ENCODE data around the gene OR2C1. TPM values are rescaled to one million over a fixed set of nuclear protein-coding genes. Genes with fewer than 3 reads are reported as not detected.

The OR2C1 gene
- total RNA-seq, 1 experiment from 2014 or later = not detected

DNA sequence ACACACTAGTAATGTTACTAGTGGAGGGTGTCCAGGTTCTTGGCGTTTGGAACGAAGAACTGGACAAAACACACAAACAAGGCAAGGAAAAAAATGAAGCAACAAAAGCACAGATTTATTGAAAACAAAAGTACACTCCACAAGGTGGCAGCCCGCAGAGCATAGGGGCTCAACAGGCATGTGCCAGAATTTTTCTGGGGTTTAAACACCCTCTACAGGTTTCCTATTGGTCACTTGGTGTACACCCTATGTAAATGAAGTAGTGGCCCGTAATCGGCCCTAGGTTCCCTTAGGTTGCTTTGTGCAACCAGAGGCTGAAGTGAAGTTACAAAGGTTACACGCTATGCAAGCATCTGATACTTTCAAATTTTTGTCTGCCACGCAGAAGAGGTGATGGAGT, 8.1 kb downstream of the OR2C1 start:
- ChIA-PET RAD21 (ENCODE audit: low non-redundant PET in 1 of 2, low total read pairs in 2 of 2, uncharacterized antibody in 2 of 2, unreplicated experiment in 2 of 2) (no interaction called here), POLR2A (no interaction called here), CTCF (no interaction called here)
- H3K9ac ChIP-seq (ENCODE audit: low read length) = no peak overlapping the region
- no peaks in the 10 kb centered on the region for H3K36me3 ChIP-seq (ENCODE audit: control insufficient read depth in 1 of 2, insufficient read depth in 2 of 2, low read length in 2 of 2)
- H3K27me3 ChIP-seq (ENCODE audit: insufficient read depth, low read length) = no peaks in the 10 kb centered on the region
- H2AFZ ChIP-seq (ENCODE audit: low read depth, low read length, poor library complexity, severe bottlenecking) = no peak overlapping the region
- no peaks in the 10 kb centered on the region for H3K9me2 ChIP-seq (ENCODE audit: insufficient read depth)
- H3K27ac ChIP-seq (ENCODE audit: low read depth, low read length) = no peak overlapping the region
- BruUV-seq (replicated peaks) = no TSS peak
- no peaks in the 10 kb centered on the region for H3K4me1 ChIP-seq (ENCODE audit: control insufficient read depth in 1 of 2, insufficient read depth in 2 of 2, low read length in 2 of 2)
- H3K4me3 ChIP-seq (replicated peaks in 1 of 2; ENCODE audit: low read depth in 1 of 2, low read length in 2 of 2) = no peak overlapping the region
- peak; percentile 22 for DNase-seq (ENCODE audit: low read depth, low spot score)
- H3K79me2 ChIP-seq (ENCODE audit: insufficient read depth, low read length) = no peaks in the 10 kb centered on the region
- H3K4me2 ChIP-seq (ENCODE audit: low read length) = no peak overlapping the region
- ATAC-seq = peak; percentile 50
- no peaks in the 10 kb centered on the region for H3K9me3 ChIP-seq (ENCODE audit: control insufficient read depth in 1 of 2, insufficient read depth in 1 of 2, low read depth in 1 of 2, low read length in 2 of 2)
- H4K20me1 ChIP-seq (ENCODE audit: insufficient read depth) = no peaks in the 10 kb centered on the region
- intact Hi-C loops (cut with micrococcal nuclease) = no loop called here
- TF ChIP-seq, protein P1, sequence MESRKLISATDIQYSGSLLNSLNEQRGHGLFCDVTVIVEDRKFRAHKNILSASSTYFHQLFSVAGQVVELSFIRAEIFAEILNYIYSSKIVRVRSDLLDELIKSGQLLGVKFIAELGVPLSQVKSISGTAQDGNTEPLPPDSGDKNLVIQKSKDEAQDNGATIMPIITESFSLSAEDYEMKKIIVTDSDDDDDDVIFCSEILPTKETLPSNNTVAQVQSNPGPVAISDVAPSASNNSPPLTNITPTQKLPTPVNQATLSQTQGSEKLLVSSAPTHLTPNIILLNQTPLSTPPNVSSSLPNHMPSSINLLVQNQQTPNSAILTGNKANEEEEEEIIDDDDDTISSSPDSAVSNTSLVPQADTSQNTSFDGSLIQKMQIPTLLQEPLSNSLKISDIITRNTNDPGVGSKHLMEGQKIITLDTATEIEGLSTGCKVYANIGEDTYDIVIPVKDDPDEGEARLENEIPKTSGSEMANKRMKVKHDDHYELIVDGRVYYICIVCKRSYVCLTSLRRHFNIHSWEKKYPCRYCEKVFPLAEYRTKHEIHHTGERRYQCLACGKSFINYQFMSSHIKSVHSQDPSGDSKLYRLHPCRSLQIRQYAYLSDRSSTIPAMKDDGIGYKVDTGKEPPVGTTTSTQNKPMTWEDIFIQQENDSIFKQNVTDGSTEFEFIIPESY (IDR thresholded peaks at IDR 0.05; ENCODE audit: extremely low read depth, insufficient replicate concordance, low read length) = no peak
- TF ChIP-seq RAD21 (IDR thresholded peaks at IDR 0.05; ENCODE audit: low read depth) = 0 out of 2 replicates have a peak, but pooled peaks have one; percentile 13
- no peak for TF ChIP-seq CBX3 (IDR thresholded peaks at IDR 0.05; ENCODE audit: low read depth)

DNA sequence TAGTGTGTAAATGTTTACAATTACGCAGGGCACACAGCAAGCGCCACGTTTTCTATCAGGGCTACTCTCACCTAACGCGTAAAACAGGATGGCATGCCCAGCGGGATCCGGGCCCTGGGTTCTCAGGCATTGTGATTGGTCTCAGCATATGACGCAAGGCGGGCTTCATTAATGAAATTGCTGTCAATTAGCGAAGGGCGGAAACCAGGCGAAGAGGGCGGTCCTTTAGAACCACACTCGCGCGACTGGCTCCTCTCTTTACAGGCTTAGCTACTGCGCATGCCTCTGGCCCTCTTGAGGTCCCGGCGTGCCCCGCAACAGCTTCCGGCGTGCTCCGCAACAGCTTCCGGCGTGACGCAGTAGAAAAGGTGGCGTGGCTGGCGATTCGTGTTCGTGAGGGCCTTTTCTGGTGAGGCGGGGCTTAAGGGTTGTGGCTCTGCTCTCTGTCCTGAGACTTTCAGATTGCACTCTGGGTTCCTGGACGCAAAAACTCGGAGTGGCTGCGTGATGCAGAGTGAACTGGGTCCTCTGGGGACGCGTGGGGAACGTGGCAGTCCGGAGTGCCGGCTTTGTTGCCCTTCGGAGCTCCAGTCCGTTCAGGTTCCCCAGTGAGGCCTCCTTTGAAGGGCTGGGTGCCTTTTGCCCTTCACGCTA, 9.2 kb downstream of the OR2C1 start:
- Histone ChIP-seq H4K20me1 (ENCODE audit: insufficient read depth) (no peaks in the 10 kb centered on the region), H3K4me3 (replicated peaks in 1 of 2; ENCODE audit: low read depth in 1 of 2, low read length in 2 of 2) (no peak overlapping the region), H3K27me3 (ENCODE audit: insufficient read depth, low read length) (no peaks in the 10 kb centered on the region), H3K4me1 (ENCODE audit: control insufficient read depth in 1 of 2, insufficient read depth in 2 of 2, low read length in 2 of 2) (no peaks in the 10 kb centered on the region), H3K4me2 (ENCODE audit: low read length) (no peak overlapping the region), H2AFZ (ENCODE audit: low read depth, low read length, poor library complexity, severe bottlenecking) (no peak overlapping the region), H3K9ac (ENCODE audit: low read length) (no peak overlapping the region), H3K9me2 (ENCODE audit: insufficient read depth) (no peaks in the 10 kb centered on the region), H3K27ac (ENCODE audit: low read depth, low read length) (no peak overlapping the region), H3K9me3 (ENCODE audit: control insufficient read depth in 1 of 2, insufficient read depth in 1 of 2, low read depth in 1 of 2, low read length in 2 of 2) (no peaks in the 10 kb centered on the region), H3K79me2 (ENCODE audit: insufficient read depth, low read length) (no peaks in the 10 kb centered on the region), H3K36me3 (ENCODE audit: control insufficient read depth in 1 of 2, insufficient read depth in 2 of 2, low read length in 2 of 2) (no peaks in the 10 kb centered on the region)
- ChIA-PET RAD21 (ENCODE audit: low non-redundant PET in 1 of 2, low total read pairs in 2 of 2, uncharacterized antibody in 2 of 2, unreplicated experiment in 2 of 2) (no interaction called here), POLR2A (no interaction called here), CTCF (no interaction called here)
- BruUV-seq (replicated peaks) = no TSS peak
- no peak for DNase-seq (ENCODE audit: low read depth, low spot score)
- TF ChIP-seq, protein P1 (IDR thresholded peaks at IDR 0.05; ENCODE audit: extremely low read depth, insufficient replicate concordance, low read length) = no peak
- TF ChIP-seq ZFX (IDR thresholded peaks at IDR 0.05) (no peak), ZNF274 (IDR thresholded peaks at IDR 0.05; ENCODE audit: low read depth, low read length) (no peak), FOSL1 (IDR thresholded peaks at IDR 0.05; ENCODE audit: low read depth) (no peak)
- TF ChIP-seq, protein P2, sequence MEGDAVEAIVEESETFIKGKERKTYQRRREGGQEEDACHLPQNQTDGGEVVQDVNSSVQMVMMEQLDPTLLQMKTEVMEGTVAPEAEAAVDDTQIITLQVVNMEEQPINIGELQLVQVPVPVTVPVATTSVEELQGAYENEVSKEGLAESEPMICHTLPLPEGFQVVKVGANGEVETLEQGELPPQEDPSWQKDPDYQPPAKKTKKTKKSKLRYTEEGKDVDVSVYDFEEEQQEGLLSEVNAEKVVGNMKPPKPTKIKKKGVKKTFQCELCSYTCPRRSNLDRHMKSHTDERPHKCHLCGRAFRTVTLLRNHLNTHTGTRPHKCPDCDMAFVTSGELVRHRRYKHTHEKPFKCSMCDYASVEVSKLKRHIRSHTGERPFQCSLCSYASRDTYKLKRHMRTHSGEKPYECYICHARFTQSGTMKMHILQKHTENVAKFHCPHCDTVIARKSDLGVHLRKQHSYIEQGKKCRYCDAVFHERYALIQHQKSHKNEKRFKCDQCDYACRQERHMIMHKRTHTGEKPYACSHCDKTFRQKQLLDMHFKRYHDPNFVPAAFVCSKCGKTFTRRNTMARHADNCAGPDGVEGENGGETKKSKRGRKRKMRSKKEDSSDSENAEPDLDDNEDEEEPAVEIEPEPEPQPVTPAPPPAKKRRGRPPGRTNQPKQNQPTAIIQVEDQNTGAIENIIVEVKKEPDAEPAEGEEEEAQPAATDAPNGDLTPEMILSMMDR (IDR thresholded peaks at IDR 0.05 in 2 of 3, conservative IDR thresholded peaks at IDR 0.05 in 1 of 3; ENCODE audit: borderline replicate concordance in 1 of 3, insufficient read depth in 1 of 3, low read depth in 2 of 3, low read length in 2 of 3) = no peak
- no peak for ATAC-seq
- intact Hi-C loops (cut with micrococcal nuclease) = no loop called here
